H1 (cell line): ENCODE data around the gene CUL2. TPM values are rescaled to one million over a fixed set of nuclear protein-coding genes. Genes with fewer than 3 reads are reported as not detected.

ENCODE experiments used
- RNF2 ChIP-seq: fragments of 200-900, 300-1000 bp; sonication (generic); IDR thresholded peaks from 2 replicates; pipeline ENCODE4 v1.7.1; 2016; ENCODE audit warnings: borderline replicate concordance, low read depth, mild to moderate bottlenecking, antibody characterized with exemption, low read length; ENCODE audit not compliant: poor library complexity, severe bottlenecking; ENCODE audit errors: missing control alignments
- polyA plus RNA-seq, 7 experiments: library from polyadenylated mRNA; depleted of rRNA in 3 of 7; stranded (reverse) in 5 of 7; unstranded in 2 of 7; fragments of >200 nt in 5 of 7; fragments of 200-250 nt in 2 of 7; gene quantifications; 1 replicate in 5 of 7; 2 replicates in 1 of 7; 4 replicates in 1 of 7; pipeline versions ENCODE4 v1.2.1 to v1.2.3, GENCODE V29; 2011 to 2013; ENCODE audit warnings: missing spikeins in 2 of 7, mixed read lengths in 2 of 7
- total RNA-seq: library from RNA; stranded (reverse); fragmentation: NEBNext Ultra II Directional; extraction: Animal tissue kit (Norgen Biotek cat#: 25700); gene quantifications from 2 replicates; pipeline ENCODE4 v1.2.1, GENCODE V29; 2021

CUL2 gene
- total and polyA plus RNA-seq, 2 of the 8 experiments (the other 6 are each of a cell fraction or from before 2014, with no cell fraction given): 10.2 to 43.1 TPM

DNA sequence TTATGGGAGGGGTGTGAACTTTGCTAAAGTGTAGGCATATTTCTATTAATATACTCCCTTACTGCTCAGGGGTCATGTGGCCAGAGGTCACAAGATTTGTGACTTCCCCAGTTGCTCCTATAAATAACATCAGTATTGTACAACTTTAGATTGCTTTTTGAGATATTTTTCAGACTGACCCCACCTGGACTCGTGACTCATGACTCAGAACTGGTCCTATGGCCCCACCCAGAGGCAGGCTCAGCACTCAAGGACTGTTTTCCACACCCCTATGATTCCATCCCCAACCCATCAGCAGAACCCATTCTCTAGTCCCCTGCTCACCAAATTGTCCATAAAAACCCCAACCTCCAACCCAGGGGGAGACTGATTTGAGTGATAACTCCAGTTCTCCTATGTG is 2.7 kb upstream of the CUL2 start (continued):
- TF ChIP-seq RNF2: no peak
